ENCODE measurements around the gene POC1A.

DNA sequence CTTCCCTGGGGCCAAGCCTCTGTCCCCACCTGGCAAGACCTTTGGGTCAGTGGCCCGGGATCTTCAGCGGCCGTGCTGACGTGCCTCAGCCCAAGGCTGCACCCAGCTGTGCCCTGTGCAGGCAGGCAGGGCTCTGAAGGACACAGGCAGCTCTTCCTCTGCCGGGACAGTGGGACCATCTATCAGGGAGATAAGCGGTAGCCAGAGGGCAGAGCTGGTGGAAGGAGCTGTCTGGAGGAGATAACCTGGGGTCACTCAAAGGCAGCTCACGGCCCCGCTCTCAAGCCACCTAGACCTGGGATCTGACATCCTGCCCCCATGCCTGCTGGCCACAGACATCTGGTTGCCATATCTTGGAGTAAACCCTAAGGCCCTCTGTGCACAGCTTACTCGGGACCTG, 125.2 kb downstream of the POC1A start:
- TF ChIP-seq SUZ12 (IDR thresholded peaks at IDR 0.05; ENCODE audit: extremely low read depth, insufficient read depth, insufficient read length): no peak
- TF ChIP-seq YY1 (IDR thresholded peaks at IDR 0.05; ENCODE audit: insufficient read depth, insufficient read length): no peak

Data from NT2/D1 (cell line).